Spleen (tissue), 11 donors: ENCODE measurements around the gene STIM1. TPM values are rescaled to one million over a fixed set of nuclear protein-coding genes. Genes with fewer than 3 reads are reported as not detected.

Experiments used
- DNase-seq: peaks from one replicate; pipeline ENCODE4 v3.0.0-alpha.2; 2020
- H3K27ac ChIP-seq, 8 donors: fragments of 200-600 bp; sonication (generic) in 7 of 8; 1 replicate in 4 of 8; 2 replicates in 4 of 8; pipeline versions ENCODE4 v1.5.0 to v1.8.0; 2016 to 2021; ENCODE audit warnings: inconsistent platforms in 4 of 8, mild to moderate bottlenecking in 4 of 8, moderate library complexity in 1 of 8
- H3K27me3 ChIP-seq, 7 donors: fragments of 200-600 bp; sonication (generic) in 6 of 7; replicated peaks in 1 of 7; 1 replicate in 4 of 7; 2 replicates in 3 of 7; pipeline versions ENCODE4 v1.5.0 to v1.8.0; 2016 to 2021; ENCODE audit warnings: inconsistent platforms in 3 of 7, mild to moderate bottlenecking in 1 of 7
- H3K36me3 ChIP-seq, 6 donors: fragments of 200-600 bp; sonication (generic) in 5 of 6; 1 replicate in 4 of 6; 2 replicates in 2 of 6; pipeline versions ENCODE4 v1.5.0 to v1.8.0; 2016 to 2021; ENCODE audit warnings: inconsistent platforms in 2 of 6
- H3K4me1 ChIP-seq, 6 donors: fragments of 200-600 bp; sonication (generic) in 5 of 6; 1 replicate in 3 of 6; 2 replicates in 3 of 6; pipeline versions ENCODE4 v1.5.0 to v1.8.0; 2016 to 2021; ENCODE audit warnings: inconsistent platforms in 3 of 6
- H3K4me3 ChIP-seq, 8 donors: fragments of 200-600 bp; sonication (generic) in 7 of 8; 1 replicate in 4 of 8; 2 replicates in 4 of 8; pipeline versions ENCODE4 v1.5.0 to v1.8.0; 2016 to 2021; ENCODE audit warnings: inconsistent platforms in 4 of 8, mild to moderate bottlenecking in 4 of 8, moderate library complexity in 2 of 8
- H3K9me3 ChIP-seq, 8 donors: fragments of 200-600 bp; sonication (generic) in 7 of 8; 1 replicate in 4 of 8; 2 replicates in 4 of 8; pipeline versions ENCODE4 v1.5.0 to v1.8.0; 2016 to 2021; ENCODE audit warnings: inconsistent platforms in 4 of 8
- CTCF ChIP-seq, 11 experiments: fragments of 200-600 bp in 7 of 11; fragments of 450-650 bp in 4 of 11; sonication (generic) in 4 of 11; IDR thresholded peaks in 8 of 11; conservative IDR thresholded peaks in 3 of 11; 1 replicate in 7 of 11; 2 replicates in 4 of 11; pipeline versions ENCODE4 v1.4.0 to v1.8.0; 2016 to 2021; ENCODE audit warnings: antibody characterized with exemption in 11 of 11, inconsistent platforms in 4 of 11, mild to moderate bottlenecking in 1 of 11
- POLR2A ChIP-seq, 3 donors: fragments of 450-650 bp; IDR thresholded peaks; one replicate each; pipeline ENCODE4 v1.5.1; 2017; ENCODE audit warnings: antibody characterized with exemption in 3 of 3, mild to moderate bottlenecking in 1 of 3
- POLR2AphosphoS5 ChIP-seq, 3 donors: sonication (generic); formaldehyde crosslinking; IDR thresholded peaks; one replicate each; pipeline ENCODE4 v1.5.1; 2017; ENCODE audit warnings: antibody characterized with exemption in 3 of 3
- WGBS, 5 donors: extraction: QIAGEN DNeasy Blood & Tissue Kit in 3 of 5; methylation state at CpG; one replicate each; pipeline versions ENCODE4 v1.1.5 to v1.1.7; 2013 to 2018; 5-methylcytosine and 5-hydroxymethylcytosine counted together
- intact Hi-C: fragments of 100-400 bp; cut with DNase I; formaldehyde crosslinking; loops from one replicate; pipeline ENCODE4 v1.15.0; 2023; ENCODE audit warnings: low total_unique reads
- polyA plus RNA-seq, 3 donors: library from polyadenylated mRNA; stranded (reverse); fragments of 200-250 nt; gene quantifications; one replicate each; pipeline ENCODE4 v1.2.1, GENCODE V29; 2013
- total RNA-seq, 7 donors: library from RNA; depleted of rRNA in 3 of 7; stranded (reverse); fragments of >200 nt in 3 of 7; fragmentation: NEBNext Ultra II Directional in 4 of 7; extraction: Animal tissue kit (Norgen Biotek cat#: 25700) in 4 of 7; gene quantifications; one replicate each; pipeline versions ENCODE4 v1.1.0 to v1.2.1, GENCODE V29; 2016 to 2021
- donor health status: healthy with polysubstance abuse.
- donor health status: DM: no; HTN: no; CAD: no; lungs with moderate emphysema.
- donor health status: DM: no; HTN: no; CAD: no.
- donor health status: Bipolar disorder and iron deficiency.
- donor health status: healthy.
- donor health status: DM: no; HTN: no; CAD: no.
- donor health status: DM: yes; HTN: yes; CAD: no.

The STIM1 gene
- total and polyA plus RNA-seq, 10 donors = 13.0 to 85.2 (median 58.0) TPM

DNA sequence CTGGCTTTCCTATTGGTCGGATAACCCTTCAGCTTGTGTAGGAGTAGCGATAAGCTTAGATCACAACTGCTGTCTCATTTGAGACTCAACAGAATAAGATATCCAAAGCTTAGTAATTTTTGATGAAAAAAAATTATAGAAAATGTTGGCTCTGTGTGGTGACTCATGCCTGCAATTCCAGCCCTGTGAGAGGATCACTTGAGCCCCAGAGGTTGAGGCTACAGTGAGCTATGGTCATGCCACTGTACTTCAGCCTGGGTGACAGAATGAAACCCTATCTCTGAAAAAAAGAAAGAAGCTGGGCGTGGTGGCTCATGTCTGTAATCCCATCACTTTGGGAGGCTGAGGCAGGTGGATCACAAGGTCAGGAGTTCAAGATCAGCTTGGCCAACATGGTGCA, 183.5 kb downstream of the STIM1 start:
- WGBS, 5 donors = 89 to 98% (median 95%) methylated on average over 3 of the region's 3 CpGs
- DNase-seq = no peak
- Histone ChIP-seq H3K4me3 (no peak overlapping the region), H3K27me3 (no peaks in the 10 kb centered on the region), H3K9me3 (peaks cover 0 to 6% (median 2%) of the 10 kb centered on the region in 8 donors), H3K27ac (no peak overlapping the region), H3K36me3 (peaks cover 0 to under 1% (median 0%) of the 10 kb centered on the region in 6 donors), H3K4me1 (peaks cover 0 to 19% (median 3%) of the 10 kb centered on the region in 6 donors)
- TF ChIP-seq CTCF (IDR thresholded peaks at IDR 0.05 in 8 of 11, conservative IDR thresholded peaks at IDR 0.05 in 3 of 11) = no peak
- no peak for TF ChIP-seq POLR2AphosphoS5 (IDR thresholded peaks at IDR 0.05)
- no peak for TF ChIP-seq POLR2A (IDR thresholded peaks at IDR 0.05)
- intact Hi-C loops = no loop called here

DNA sequence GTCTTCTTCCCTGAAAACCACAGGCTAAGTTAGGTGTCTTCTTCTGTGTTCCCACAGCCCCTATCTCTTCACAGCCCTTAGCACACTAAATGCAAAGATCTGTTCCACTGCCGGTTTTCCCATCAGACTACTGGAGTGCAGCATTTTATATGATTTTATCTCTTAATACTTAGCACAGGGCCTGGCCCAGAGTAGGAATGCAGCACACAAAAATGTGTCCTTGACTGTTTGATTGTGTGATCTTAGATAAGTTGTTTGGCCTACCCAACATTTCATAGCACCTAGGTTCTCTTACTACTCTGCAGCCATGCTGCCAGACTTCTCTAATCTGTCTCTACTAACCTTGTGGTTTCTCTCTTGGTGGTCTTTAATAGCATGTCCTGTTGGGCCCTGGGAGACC, 185.0 kb downstream of the STIM1 start:
- WGBS, 5 donors = 59 to 89% (median 72%) methylated on average over 1 of the region's 1 CpG
- Histone ChIP-seq H3K27me3 (no peaks in the 10 kb centered on the region), H3K9me3 (peaks cover 0 to 6% (median 2%) of the 10 kb centered on the region in 8 donors), H3K27ac (no peak overlapping the region), H3K36me3 (no peaks in the 10 kb centered on the region), H3K4me3 (no peak overlapping the region), H3K4me1 (peaks cover 0 to 33% (median 9%) of the 10 kb centered on the region in 6 donors)
- TF ChIP-seq POLR2AphosphoS5 (IDR thresholded peaks at IDR 0.05) (no peak), CTCF (IDR thresholded peaks at IDR 0.05 in 8 of 11, conservative IDR thresholded peaks at IDR 0.05 in 3 of 11) (no peak), POLR2A (IDR thresholded peaks at IDR 0.05) (no peak)
- intact Hi-C loops = no loop called here
- no peak for DNase-seq

DNA sequence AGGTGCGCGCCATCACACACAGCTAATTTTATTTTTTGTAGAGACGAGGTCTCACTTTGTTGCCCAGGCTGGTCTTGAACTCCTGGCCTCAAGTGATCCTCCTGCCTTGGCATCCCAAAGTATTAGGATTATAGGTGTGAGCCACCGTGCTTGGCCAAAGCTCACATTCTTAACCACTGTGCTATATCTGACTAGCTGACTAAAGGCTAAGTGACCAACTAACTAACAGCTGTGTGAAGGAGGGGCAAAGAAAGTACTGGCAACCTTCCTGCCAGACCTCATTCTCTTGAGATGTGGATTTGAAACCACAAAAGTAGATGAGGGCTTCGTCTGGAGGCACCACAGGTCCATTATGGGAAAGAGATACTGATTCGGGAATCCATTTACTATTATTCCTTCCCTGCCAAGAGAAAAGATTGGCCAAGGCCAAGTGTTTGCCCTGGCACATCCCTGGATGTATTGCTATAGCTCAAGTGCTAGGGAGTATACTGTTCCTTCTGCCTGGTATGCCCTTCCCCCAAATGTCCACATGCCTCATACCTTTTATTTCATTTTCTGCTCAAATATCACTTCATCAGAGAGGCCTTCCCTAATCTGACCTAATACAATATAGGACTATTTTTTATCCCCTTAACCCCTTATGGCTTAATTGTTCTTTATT, 186.4 kb downstream of the STIM1 start:
- Histone ChIP-seq H3K4me3 (no peak overlapping the region), H3K9me3 (no peaks in the 10 kb centered on the region), H3K36me3 (no peaks in the 10 kb centered on the region), H3K27ac (no peak overlapping the region), H3K27me3 (no peaks in the 10 kb centered on the region), H3K4me1 (peaks cover 0 to 33% (median 9%) of the 10 kb centered on the region in 6 donors)
- intact Hi-C loops = no loop called here
- TF ChIP-seq POLR2A (IDR thresholded peaks at IDR 0.05) (no peak), CTCF (IDR thresholded peaks at IDR 0.05 in 8 of 11, conservative IDR thresholded peaks at IDR 0.05 in 3 of 11) (no peak), POLR2AphosphoS5 (IDR thresholded peaks at IDR 0.05) (no peak)
- DNase-seq = no peak
- WGBS, 5 donors = 92 to 97% (median 94%) methylated on average over 6 of the region's 6 CpGs

- H3K4me3 ChIP-seq = no peak overlapping the region
- WGBS, 5 donors = 48 to 61% (median 53%) methylated on average over 4 of the region's 4 CpGs
- H3K4me1 ChIP-seq = peaks cover 0 to 40% (median 9%) of the 10 kb centered on the region in 6 donors
- no peak for TF ChIP-seq POLR2A (IDR thresholded peaks at IDR 0.05)
- no peak for TF ChIP-seq POLR2AphosphoS5 (IDR thresholded peaks at IDR 0.05)
- TF ChIP-seq CTCF (IDR thresholded peaks at IDR 0.05 in 8 of 11, conservative IDR thresholded peaks at IDR 0.05 in 3 of 11) = no peak
- H3K27me3 ChIP-seq = no peaks in the 10 kb centered on the region
- peaks cover 0 to 12% (median 0%) of the 10 kb centered on the region in 6 donors for H3K36me3 ChIP-seq
- DNase-seq = no peak
- intact Hi-C loops = no loop called here
- no peaks in the 10 kb centered on the region for H3K9me3 ChIP-seq
- H3K27ac ChIP-seq = no peak overlapping the region
Measured at GRCh38 chr11:4044976-4045646, 189.6 kb downstream of the STIM1 start.
